ENCODE data around the gene KCNK18. TPM values are rescaled to one million over a fixed set of nuclear protein-coding genes. Genes with fewer than 3 reads are reported as not detected.

KCNK18 gene
- total RNA-seq, 2 experiments from 2014 or later = not detected

DNA sequence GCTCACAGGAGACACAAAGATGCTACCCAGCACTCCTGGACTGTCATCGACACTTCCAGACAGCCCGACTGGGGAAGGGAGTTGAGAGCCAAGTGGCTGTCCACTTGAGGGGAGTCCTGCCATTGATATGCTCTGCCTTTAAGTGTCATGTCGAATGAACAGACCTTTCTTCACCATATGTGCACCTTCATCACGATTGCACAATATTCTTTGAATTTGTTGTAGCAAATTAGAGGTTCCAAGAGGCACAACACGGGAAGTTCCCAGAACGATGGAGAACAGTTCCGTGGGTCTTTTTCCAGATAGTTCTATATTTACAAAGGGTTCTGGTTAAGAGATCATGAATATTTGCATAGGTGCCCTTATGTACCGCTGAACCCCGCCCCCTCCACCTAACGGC lies 59.6 kb downstream of the KCNK18 start:
- no peaks in the 10 kb centered on the region for H4K20me1 ChIP-seq (ENCODE audit: insufficient read depth, low read length)
- no peaks in the 10 kb centered on the region for H3K4me1 ChIP-seq (ENCODE audit: insufficient read depth, low read length, poor library complexity, severe bottlenecking)
- no peaks in the 10 kb centered on the region for H3K9me2 ChIP-seq (ENCODE audit: insufficient read depth, low read length)
- CTCF ChIA-PET (ENCODE audit: unreplicated experiment) = no interaction called here
- H2AFZ ChIP-seq (ENCODE audit: low read length) = no peak overlapping the region
- BruUV-seq (replicated peaks) = no TSS peak
- no peak for TF ChIP-seq EZH2phosphoT487 (IDR thresholded peaks at IDR 0.05; ENCODE audit: borderline replicate concordance, low read depth, low read length)
- TF ChIP-seq, protein P1, sequence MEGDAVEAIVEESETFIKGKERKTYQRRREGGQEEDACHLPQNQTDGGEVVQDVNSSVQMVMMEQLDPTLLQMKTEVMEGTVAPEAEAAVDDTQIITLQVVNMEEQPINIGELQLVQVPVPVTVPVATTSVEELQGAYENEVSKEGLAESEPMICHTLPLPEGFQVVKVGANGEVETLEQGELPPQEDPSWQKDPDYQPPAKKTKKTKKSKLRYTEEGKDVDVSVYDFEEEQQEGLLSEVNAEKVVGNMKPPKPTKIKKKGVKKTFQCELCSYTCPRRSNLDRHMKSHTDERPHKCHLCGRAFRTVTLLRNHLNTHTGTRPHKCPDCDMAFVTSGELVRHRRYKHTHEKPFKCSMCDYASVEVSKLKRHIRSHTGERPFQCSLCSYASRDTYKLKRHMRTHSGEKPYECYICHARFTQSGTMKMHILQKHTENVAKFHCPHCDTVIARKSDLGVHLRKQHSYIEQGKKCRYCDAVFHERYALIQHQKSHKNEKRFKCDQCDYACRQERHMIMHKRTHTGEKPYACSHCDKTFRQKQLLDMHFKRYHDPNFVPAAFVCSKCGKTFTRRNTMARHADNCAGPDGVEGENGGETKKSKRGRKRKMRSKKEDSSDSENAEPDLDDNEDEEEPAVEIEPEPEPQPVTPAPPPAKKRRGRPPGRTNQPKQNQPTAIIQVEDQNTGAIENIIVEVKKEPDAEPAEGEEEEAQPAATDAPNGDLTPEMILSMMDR (conservative IDR thresholded peaks at IDR 0.05; ENCODE audit: low read length) = no peak
- no peak overlapping the region for H3K4me2 ChIP-seq (ENCODE audit: low read length)
- H3K27ac ChIP-seq (ENCODE audit: low read depth, low read length, poor library complexity, severe bottlenecking) = no peak overlapping the region
- POLR2A ChIA-PET = no interaction called here
- DNase-seq (ENCODE audit: low spot score) = no peak
- no peak overlapping the region for H3K4me3 ChIP-seq (ENCODE audit: low read depth, low read length, poor library complexity, severe bottlenecking)
- intact Hi-C loops (cut with micrococcal nuclease; ENCODE audit: unreplicated experiment) = loop anchor here (1.0 kb wide), 1 partner anchor 18 kb away; no protein-coding TSS in a partner anchor
- H3K9me3 ChIP-seq (ENCODE audit: low read length) = no peaks in the 10 kb centered on the region
- no peaks in the 10 kb centered on the region for H3K36me3 ChIP-seq (ENCODE audit: insufficient read depth, low read length)
- H3K79me2 ChIP-seq (ENCODE audit: insufficient read depth, low read depth, low read length) = no peaks in the 10 kb centered on the region

DNA sequence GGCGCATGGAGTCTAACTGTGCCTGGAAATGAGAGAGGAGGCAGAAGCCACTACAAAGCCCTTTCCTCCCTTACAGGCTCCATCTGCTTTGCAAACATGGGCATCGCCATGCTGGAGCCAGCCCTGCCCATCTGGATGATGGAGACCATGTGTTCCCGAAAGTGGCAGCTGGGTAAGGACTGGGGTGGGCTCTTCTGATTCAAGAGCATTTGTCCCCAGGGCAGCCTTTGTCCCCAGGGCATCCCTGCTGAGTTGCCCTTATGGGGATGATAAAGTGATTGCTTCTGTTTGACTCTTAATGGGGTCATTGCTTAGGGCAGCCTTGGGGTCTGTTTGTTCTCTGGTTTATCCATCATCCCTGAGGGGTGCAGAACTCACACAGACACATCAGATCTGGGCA lies 60.4 kb downstream of the KCNK18 start:
- no TSS peak for BruUV-seq (replicated peaks)
- intact Hi-C loops (cut with micrococcal nuclease; ENCODE audit: unreplicated experiment) = no loop called here
- CTCF ChIA-PET (ENCODE audit: unreplicated experiment) = no interaction called here

DNA sequence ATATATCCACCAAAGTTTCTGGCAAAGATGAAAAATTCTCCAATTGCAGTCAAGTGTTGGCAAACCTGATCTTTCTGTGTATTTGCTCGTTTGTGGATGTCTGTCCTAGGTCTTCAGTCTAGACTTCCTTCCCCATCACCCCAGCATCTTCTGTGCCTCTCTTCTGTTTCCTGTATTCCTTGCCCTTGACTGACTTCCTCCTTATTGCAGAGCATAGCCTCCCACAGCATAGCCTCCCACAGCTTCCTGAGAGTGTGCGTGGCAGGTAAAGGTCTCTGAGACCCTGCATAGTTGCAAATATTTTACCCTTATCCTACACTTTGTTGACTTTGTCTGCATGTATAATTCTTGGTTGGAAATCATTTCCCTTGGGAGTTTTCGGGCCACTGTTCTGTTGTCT lies 62.0 kb downstream of the KCNK18 start:
- no peak overlapping the region for H2AFZ ChIP-seq (ENCODE audit: low read length)
- no peaks in the 10 kb centered on the region for H3K9me3 ChIP-seq (ENCODE audit: low read length)
- no peak overlapping the region for H3K4me3 ChIP-seq (ENCODE audit: low read depth, low read length, poor library complexity, severe bottlenecking)
- no peaks in the 10 kb centered on the region for H3K36me3 ChIP-seq (ENCODE audit: insufficient read depth, low read length)
- H3K9me2 ChIP-seq (ENCODE audit: insufficient read depth, low read length) = no peaks in the 10 kb centered on the region
- POLR2A ChIA-PET = interaction anchor here (0.7 kb wide), 1 partner anchor 72 kb away, joined by 3 read pairs; no protein-coding TSS in a partner anchor
- no peak for DNase-seq (ENCODE audit: low spot score)
- H3K4me2 ChIP-seq (ENCODE audit: low read length) = no peak overlapping the region
- no peaks in the 10 kb centered on the region for H3K4me1 ChIP-seq (ENCODE audit: insufficient read depth, low read length, poor library complexity, severe bottlenecking)
- no TSS peak for BruUV-seq (replicated peaks)
- intact Hi-C loops (cut with micrococcal nuclease; ENCODE audit: unreplicated experiment) = no loop called here
- TF ChIP-seq EZH2phosphoT487 (IDR thresholded peaks at IDR 0.05; ENCODE audit: borderline replicate concordance, low read depth, low read length) = no peak
- TF ChIP-seq, protein P1 (conservative IDR thresholded peaks at IDR 0.05; ENCODE audit: low read length) = no peak
- H3K79me2 ChIP-seq (ENCODE audit: insufficient read depth, low read depth, low read length) = no peaks in the 10 kb centered on the region
- H3K27ac ChIP-seq (ENCODE audit: low read depth, low read length, poor library complexity, severe bottlenecking) = no peak overlapping the region
- CTCF ChIA-PET (ENCODE audit: unreplicated experiment) = no interaction called here
- no peaks in the 10 kb centered on the region for H4K20me1 ChIP-seq (ENCODE audit: insufficient read depth, low read length)

More for the DNA sequence above, 60.4 kb downstream of the KCNK18 start:
- Histone ChIP-seq H3K9me2 (ENCODE audit: insufficient read depth, low read length) (no peaks in the 10 kb centered on the region), H3K36me3 (ENCODE audit: insufficient read depth, low read length) (no peaks in the 10 kb centered on the region), H3K4me2 (ENCODE audit: low read length) (no peak overlapping the region), H3K4me1 (ENCODE audit: insufficient read depth, low read length, poor library complexity, severe bottlenecking) (no peaks in the 10 kb centered on the region), H3K79me2 (ENCODE audit: insufficient read depth, low read depth, low read length) (no peaks in the 10 kb centered on the region), H2AFZ (ENCODE audit: low read length) (no peak overlapping the region), H3K9me3 (ENCODE audit: low read length) (no peaks in the 10 kb centered on the region), H3K27ac (ENCODE audit: low read depth, low read length, poor library complexity, severe bottlenecking) (no peak overlapping the region), H3K4me3 (ENCODE audit: low read depth, low read length, poor library complexity, severe bottlenecking) (no peak overlapping the region), H4K20me1 (ENCODE audit: insufficient read depth, low read length) (no peaks in the 10 kb centered on the region)
- TF ChIP-seq, protein P1 (conservative IDR thresholded peaks at IDR 0.05; ENCODE audit: low read length) = no peak
- TF ChIP-seq EZH2phosphoT487 (IDR thresholded peaks at IDR 0.05; ENCODE audit: borderline replicate concordance, low read depth, low read length) = no peak
- POLR2A ChIA-PET = no interaction called here
- DNase-seq (ENCODE audit: low spot score) = no peak

Small RNA genes lying within 50 kb of the gene (microRNA-seq; reads per million reads assigned to microRNA genes)
- not detected for gene MIR3663 (ENCODE audit: borderline replicate concordance)

Small RNA genes lying within 50 kb of the gene (small RNA-seq; reads per million reads assigned to genes)
- gene MIR3663 = not detected

Other genes with a start within 250 kb of the KCNK18 start
- not detected in 2 replicates for gene SHTN1, start 192.3 kb upstream of the KCNK18 start, total RNA-seq (2014; rRNA removed; shearing (Covaris generic))
- gene SHTN1, start 192.3 kb upstream of the KCNK18 start, total RNA-seq (2022) = not detected in 2 replicates
- gene VAX1, start 59.2 kb upstream of the KCNK18 start, total RNA-seq (2014; rRNA removed; shearing (Covaris generic)) = not detected in 2 replicates
- not detected in 2 replicates for gene VAX1, start 59.2 kb upstream of the KCNK18 start, total RNA-seq (2022)
- not detected in 2 replicates for gene SLC18A2, start 43.6 kb downstream of the KCNK18 start, total RNA-seq (2014; rRNA removed; shearing (Covaris generic))
- not detected in 2 replicates for gene SLC18A2, start 43.6 kb downstream of the KCNK18 start, total RNA-seq (2022)
- gene PDZD8, start 178.0 kb downstream of the KCNK18 start, total RNA-seq (2014; rRNA removed; shearing (Covaris generic)) = 8.6 and 10.5 TPM in 2 replicates
- 26.4 and 28.6 TPM in 2 replicates for gene PDZD8, start 178.0 kb downstream of the KCNK18 start, total RNA-seq (2022)